ENCODE data around the gene ULK4. TPM values are rescaled to one million over a fixed set of nuclear protein-coding genes. Genes with fewer than 3 reads are reported as not detected.

Gene ULK4
- total and polyA plus RNA-seq, 2 of the 8 experiments (the other 6 are each of a cell fraction or from before 2014, with no cell fraction given): 3.0 to 10.8 TPM

DNA sequence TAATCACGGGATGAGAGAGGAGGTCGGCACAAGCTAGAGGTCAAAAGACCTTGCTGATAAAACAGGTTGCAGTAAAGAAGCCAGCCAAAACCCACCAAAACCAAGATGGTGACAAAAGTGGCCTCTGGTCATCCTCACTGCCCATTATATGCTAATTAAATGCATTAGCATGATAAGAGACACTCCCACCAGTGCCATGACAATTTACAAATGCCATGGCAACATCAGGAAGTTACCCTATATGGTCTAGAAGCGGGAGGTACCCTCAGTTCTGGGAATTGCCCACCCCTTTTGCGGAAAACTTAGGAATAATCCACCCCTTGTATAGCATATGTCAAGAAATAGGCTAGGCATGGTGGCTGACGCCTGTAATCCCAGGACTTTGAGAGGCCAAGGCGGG, 4.3 kb upstream of the ULK4 start:
- Histone ChIP-seq H3K4me3 (ENCODE audit: extremely low read depth in 1 of 4, insufficient read depth in 2 of 4, low read depth in 3 of 4, low read length in 4 of 4) (no peak overlapping the region), H3K79me1 (ENCODE audit: low read depth, low read length) (no peaks in the 10 kb centered on the region), H3K23me2 (ENCODE audit: low read depth, low read length) (peaks cover 1% of the 10 kb centered on the region; the same call in 1 of the 2 replicates), H3K4me1 (replicated peaks in 1 of 4; ENCODE audit: control insufficient read depth in 3 of 4, insufficient read depth in 4 of 4, low read length in 3 of 4) (no peaks in the 10 kb centered on the region; a peak in 1 of 7 replicates), H3K56ac (replicated peaks; ENCODE audit: insufficient read length, low read depth, low read length) (no peak overlapping the region), H2BK5ac (ENCODE audit: low read depth, low read length) (no peak overlapping the region), H3K36me3 (ENCODE audit: control insufficient read depth in 2 of 4, insufficient read depth in 4 of 4, low read length in 3 of 4) (no peaks in the 10 kb centered on the region), H3K23ac (ENCODE audit: insufficient read length) (no peak overlapping the region), H3K18ac (ENCODE audit: extremely low read depth, low read length) (no peak overlapping the region), H3K14ac (ENCODE audit: insufficient read length) (no peak overlapping the region), H3K27me3 (replicated peaks in 1 of 4; ENCODE audit: control insufficient read depth in 3 of 4, extremely low read depth in 1 of 4, insufficient read depth in 3 of 4, low read length in 3 of 4) (no peaks in the 10 kb centered on the region), H3K27ac (ENCODE audit: low read depth, low read length) (no peak overlapping the region), H3K9ac (replicated peaks in 1 of 4; ENCODE audit: extremely low read depth in 1 of 4, low read depth in 3 of 4, low read length in 3 of 4) (no peak overlapping the region), H2BK12ac (ENCODE audit: low read depth, low read length) (no peak overlapping the region), H2AK5ac (ENCODE audit: low read depth, low read length) (no peak overlapping the region), H2AFZ (ENCODE audit: low read length) (no peak overlapping the region), H4K20me1 (replicated peaks in 1 of 2; ENCODE audit: control insufficient read depth in 1 of 2, insufficient read depth in 2 of 2, low read length in 2 of 2) (peaks cover 0 to 2% of the 10 kb centered on the region in 2 experiments), H2BK15ac (ENCODE audit: low read length) (no peak overlapping the region), H4K5ac (ENCODE audit: insufficient read length, low read depth, low read length) (no peak overlapping the region), H4K8ac (ENCODE audit: extremely low read depth, insufficient read depth, low read length) (no peak overlapping the region), H3K9me3 (ENCODE audit: insufficient read depth in 2 of 2, low read depth in 1 of 2, low read length in 1 of 2) (no peaks in the 10 kb centered on the region), H2BK120ac (replicated peaks; ENCODE audit: low read depth, low read length) (no peak overlapping the region), H2BK20ac (ENCODE audit: low read length) (no peak overlapping the region), H3K4ac (replicated peaks; ENCODE audit: insufficient read length, low read depth, low read length) (no peak overlapping the region), H4K91ac (replicated peaks; ENCODE audit: insufficient read length, low read length) (no peak overlapping the region), H3K79me2 (ENCODE audit: control insufficient read depth in 1 of 2, insufficient read depth in 2 of 2, low read length in 2 of 2) (no peaks in the 10 kb centered on the region), H3K4me2 (ENCODE audit: insufficient read depth in 1 of 2, low read depth in 2 of 2, low read length in 2 of 2) (no peak overlapping the region)
- DNase-seq (ENCODE audit: low read depth in 1 of 2, low spot score in 2 of 2) (no peak), FAIRE-seq (no peak)
- POLR2A ChIA-PET (ENCODE audit: partially characterized antibody): no interaction called here
- 82% methylated on average over 6 of the region's 6 CpGs; no CpG with 5 or more reads in 1 of the 2 experiments for WGBS, 2 experiments (ENCODE audit: extremely low coverage in 1 of 2, insufficient coverage in 1 of 2, insufficient read length in 1 of 2, insufficient replicate concordance in 2 of 2, low coverage in 1 of 2, low lambda C conversion rate in 2 of 2, missing lambda C conversion rate in 1 of 2)
- CTCF ChIA-PET (ENCODE audit: partially characterized antibody): interaction anchor here (3.8 kb wide), 1 partner anchor 134 kb away, joined by 11 read pairs; no protein-coding TSS in a partner anchor
- TF ChIP-seq SRF (IDR thresholded peaks at IDR 0.05; ENCODE audit: low read depth, low read length): peak; percentile 74
- no peak for TF ChIP-seq ASH2L (IDR thresholded peaks at IDR 0.05; ENCODE audit: low read length)
- TF ChIP-seq, protein P1, sequence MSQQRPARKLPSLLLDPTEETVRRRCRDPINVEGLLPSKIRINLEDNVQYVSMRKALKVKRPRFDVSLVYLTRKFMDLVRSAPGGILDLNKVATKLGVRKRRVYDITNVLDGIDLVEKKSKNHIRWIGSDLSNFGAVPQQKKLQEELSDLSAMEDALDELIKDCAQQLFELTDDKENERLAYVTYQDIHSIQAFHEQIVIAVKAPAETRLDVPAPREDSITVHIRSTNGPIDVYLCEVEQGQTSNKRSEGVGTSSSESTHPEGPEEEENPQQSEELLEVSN (IDR thresholded peaks at IDR 0.05): no peak
- TF ChIP-seq YY1 (IDR thresholded peaks at IDR 0.05; ENCODE audit: low read depth, low read length): 0 out of 2 replicates have a peak, but pooled peaks have one; percentile 21

All from H1 (cell line).